Hepatocyte (in vitro differentiated cells): Measurements from ENCODE around the gene CHST11. TPM values are rescaled to one million over a fixed set of nuclear protein-coding genes. Genes with fewer than 3 reads are reported as not detected.

Source experiments
- DNase-seq: peaks from one replicate; pipeline ENCODE4 v3.0.0-alpha.2; 2016; ENCODE audit warnings: low spot score
- H2AFZ ChIP-seq: fragments of 200-600 bp; sonication (generic); 2 replicates; pipeline ENCODE4 v1.6.0; 2016; ENCODE audit warnings: antibody characterized with exemption, mild to moderate bottlenecking
- H3K27ac ChIP-seq: fragments of 200-600 bp; sonication (generic); 2 replicates; pipeline ENCODE4 v1.5.1; 2016; ENCODE audit warnings: mild to moderate bottlenecking
- H3K27me3 ChIP-seq: fragments of 200-600 bp; sonication (generic); 2 replicates; pipeline ENCODE4 v1.6.1; 2016
- H3K36me3 ChIP-seq: fragments of 200-600 bp; sonication (generic); replicated peaks from 2 replicates; pipeline ENCODE4 v1.5.1; 2016; ENCODE audit warnings: low read depth; ENCODE audit not compliant: insufficient read depth
- H3K4me1 ChIP-seq: fragments of 200-600 bp; sonication (generic); 2 replicates; pipeline ENCODE4 v1.5.1; 2016; ENCODE audit warnings: mild to moderate bottlenecking, moderate library complexity; ENCODE audit not compliant: insufficient read depth
- H3K4me2 ChIP-seq: fragments of 200-600 bp; sonication (generic); 2 replicates; pipeline ENCODE4 v1.6.0; 2016
- H3K4me3 ChIP-seq: fragments of 200-600 bp; sonication (generic); 2 replicates; pipeline ENCODE4 v1.5.1; 2016; ENCODE audit warnings: mild to moderate bottlenecking
- H3K79me2 ChIP-seq: fragments of 200-600 bp; sonication (generic); 2 replicates; pipeline ENCODE4 v1.6.0; 2017; ENCODE audit warnings: mild to moderate bottlenecking
- H3K9me2 ChIP-seq: fragments of 200-600 bp; sonication (generic); replicated peaks from 2 replicates; pipeline ENCODE4 v1.6.0; 2017; ENCODE audit warnings: mild to moderate bottlenecking; ENCODE audit not compliant: insufficient read depth
- H3K9me3 ChIP-seq: fragments of 200-600 bp; sonication (generic); 2 replicates; pipeline ENCODE4 v1.5.1; 2016; ENCODE audit warnings: low read depth, mild to moderate bottlenecking
- H4K20me1 ChIP-seq: fragments of 200-600 bp; sonication (generic); 2 replicates; pipeline ENCODE4 v1.6.0; 2016; ENCODE audit warnings: mild to moderate bottlenecking; ENCODE audit not compliant: insufficient read depth, poor library complexity, severe bottlenecking
- CTCF ChIP-seq: fragments of 200-600 bp; sonication (generic); IDR thresholded peaks from 2 replicates; pipeline ENCODE4 v1.5.1; 2016; ENCODE audit warnings: antibody characterized with exemption, mild to moderate bottlenecking; ENCODE audit not compliant: poor library complexity
- EZH2 ChIP-seq: fragments of 200-600 bp; sonication (generic); IDR thresholded peaks from 2 replicates; pipeline ENCODE4 v1.6.1; 2016; ENCODE audit warnings: antibody characterized with exemption, mild to moderate bottlenecking, borderline replicate concordance
- EZH2phosphoT487 ChIP-seq: fragments of 200-600 bp; sonication (generic); IDR thresholded peaks from one replicate; pipeline ENCODE4 v1.6.1; 2018; ENCODE audit warnings: antibody characterized with exemption, mild to moderate bottlenecking, low read depth, moderate library complexity; ENCODE audit not compliant: unreplicated experiment, severe bottlenecking
- WGBS: methylation state at CpG from one replicate; pipeline ENCODE4 v1.1.6; 2016; ENCODE audit warnings: low lambda C conversion rate; ENCODE audit errors: missing lambda C conversion rate; 5-methylcytosine and 5-hydroxymethylcytosine counted together
- polyA plus RNA-seq: library from polyadenylated mRNA; unstranded; fragments of >200 nt; fragmentation: Nextera tagmentation; extraction: Ambion mirVana; gene quantifications from 2 replicates; pipeline ENCODE4 v1.2.1, GENCODE V29; 2016
- total RNA-seq: library from RNA; depleted of rRNA; stranded (reverse); fragments of >200 nt; gene quantifications from 2 replicates; pipeline ENCODE4 v1.2.3, GENCODE V29; 2014

The CHST11 gene
- total and polyA plus RNA-seq, 2 experiments from 2014 or later: 5.2 to 8.9 TPM

DNA sequence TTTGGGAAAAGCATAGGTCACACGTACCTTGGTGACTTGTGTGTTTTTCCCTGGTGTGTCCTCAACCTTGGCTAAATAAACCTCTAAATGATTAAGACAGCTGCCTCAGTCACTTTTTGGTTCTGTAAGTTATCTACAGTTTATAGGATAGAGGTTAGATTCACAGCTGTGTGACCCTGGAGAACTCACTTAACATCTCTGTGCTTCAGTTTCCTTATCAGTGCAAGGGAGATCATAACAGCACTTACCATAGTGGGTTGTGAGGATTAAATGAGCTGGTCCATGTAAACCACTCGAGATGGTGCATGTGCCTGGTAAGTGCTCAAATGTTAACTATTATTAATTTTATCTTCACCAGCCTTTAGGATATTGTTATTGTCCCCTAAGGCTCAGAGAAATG is 35.4 kb upstream of the CHST11 start:
- Histone ChIP-seq H3K4me3 (no peak overlapping the region), H3K36me3 (no peaks in the 10 kb centered on the region), H2AFZ (no peak overlapping the region), H3K4me1 (no peaks in the 10 kb centered on the region), H3K9me2 (no peaks in the 10 kb centered on the region), H3K27ac (no peak overlapping the region), H3K27me3 (no peaks in the 10 kb centered on the region), H3K9me3 (no peaks in the 10 kb centered on the region), H3K4me2 (no peak overlapping the region), H4K20me1 (no peaks in the 10 kb centered on the region), H3K79me2 (no peaks in the 10 kb centered on the region)
- no peak for DNase-seq
- WGBS: 79% methylated on average over 2 of the region's 2 CpGs
- no peak for TF ChIP-seq EZH2
- no peak for TF ChIP-seq CTCF
- no peak for TF ChIP-seq EZH2phosphoT487

DNA sequence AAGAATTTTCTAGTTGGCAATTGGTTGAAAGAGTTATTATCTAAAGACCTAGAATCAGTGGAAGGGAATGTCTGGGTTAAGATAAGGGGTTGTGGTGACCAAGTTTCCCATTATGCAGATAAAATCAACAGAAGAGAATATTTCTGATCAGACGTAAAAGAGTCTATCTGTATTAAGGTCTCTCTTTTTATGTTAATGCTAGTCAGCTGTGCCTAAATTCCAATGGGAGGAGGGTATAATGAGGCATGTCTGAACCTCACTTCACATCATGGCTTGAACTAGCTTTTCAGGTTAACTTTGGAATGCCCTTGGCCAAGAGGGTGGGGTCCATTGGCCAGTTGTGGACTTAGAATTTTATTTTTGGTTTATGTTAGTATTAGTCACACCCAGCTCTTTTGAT is 34.3 kb upstream of the CHST11 start:
- Histone ChIP-seq H3K27me3 (no peaks in the 10 kb centered on the region), H4K20me1 (no peaks in the 10 kb centered on the region), H2AFZ (no peak overlapping the region), H3K36me3 (no peaks in the 10 kb centered on the region), H3K27ac (no peak overlapping the region), H3K4me1 (no peaks in the 10 kb centered on the region), H3K4me2 (no peak overlapping the region), H3K79me2 (no peaks in the 10 kb centered on the region), H3K9me3 (no peaks in the 10 kb centered on the region), H3K4me3 (no peak overlapping the region), H3K9me2 (no peaks in the 10 kb centered on the region)
- 78% methylated on average over 1 of the region's 1 CpG for WGBS
- no peak for DNase-seq
- no peak for TF ChIP-seq CTCF
- no peak for TF ChIP-seq EZH2phosphoT487
- no peak for TF ChIP-seq EZH2

GRCh38 chr12:104423273-104423672 is 33.5 kb upstream of the CHST11 start:
- 75% methylated on average over 3 of the region's 3 CpGs for WGBS
- Histone ChIP-seq H3K9me2 (no peaks in the 10 kb centered on the region), H3K4me3 (no peak overlapping the region), H3K4me1 (no peaks in the 10 kb centered on the region), H3K27ac (no peak overlapping the region), H3K36me3 (no peaks in the 10 kb centered on the region), H2AFZ (no peak overlapping the region), H3K27me3 (no peaks in the 10 kb centered on the region), H3K79me2 (no peaks in the 10 kb centered on the region), H3K9me3 (no peaks in the 10 kb centered on the region), H4K20me1 (no peaks in the 10 kb centered on the region), H3K4me2 (no peak overlapping the region)
- no peak for DNase-seq
- no peak for TF ChIP-seq EZH2
- TF ChIP-seq CTCF: no peak
- TF ChIP-seq EZH2phosphoT487: no peak

- no peaks in the 10 kb centered on the region for H3K4me1 ChIP-seq
- H3K27ac ChIP-seq: no peak overlapping the region
- 54% methylated on average over 5 of the region's 5 CpGs for WGBS
- H3K4me3 ChIP-seq: no peak overlapping the region
- no peak for DNase-seq
- H3K27me3 ChIP-seq: no peaks in the 10 kb centered on the region
- no peaks in the 10 kb centered on the region for H3K9me2 ChIP-seq
- H2AFZ ChIP-seq: no peak overlapping the region
- H4K20me1 ChIP-seq: no peaks in the 10 kb centered on the region
- H3K79me2 ChIP-seq: no peaks in the 10 kb centered on the region
- no peaks in the 10 kb centered on the region for H3K9me3 ChIP-seq
- TF ChIP-seq EZH2: no peak
- no peak overlapping the region for H3K4me2 ChIP-seq
- H3K36me3 ChIP-seq: no peaks in the 10 kb centered on the region
These were observed 32.9 kb upstream of the CHST11 start for GRCh38 chr12:104423809-104424208.
